HepG2 (cell line): ENCODE data around the gene STXBP2. TPM values are rescaled to one million over a fixed set of nuclear protein-coding genes. Genes with fewer than 3 reads are reported as not detected.

Source experiments
- ARID3A ChIP-seq: IDR thresholded peaks from 2 replicates; pipeline ENCODE4 v1.6.1; 2012; ENCODE audit warnings: low read depth, low read length, improper control_type of control experiment
- CREM ChIP-seq, 2 experiments: sonication (generic) in 1 of 2; formaldehyde crosslinking in 1 of 2; IDR thresholded peaks; 2 replicates each; pipeline versions ENCODE4 v1.4.0 to v1.6.1; 2016 to 2020; ENCODE audit warnings: antibody characterized with exemption in 1 of 2, mild to moderate bottlenecking in 1 of 2, missing genetic modification reagents in 1 of 2
- GATAD2A ChIP-seq: IDR thresholded peaks from 2 replicates; pipeline ENCODE4 v1.6.1; 2016
- HMG20B ChIP-seq: conservative IDR thresholded peaks from 2 replicates; pipeline ENCODE4 v1.6.1; 2016; ENCODE audit warnings: missing genetic modification reagents, missing compliant biosample characterization
- HOXA5 ChIP-seq: sonication (generic); formaldehyde crosslinking; IDR thresholded peaks from 2 replicates; pipeline ENCODE4 v1.4.0; 2020; ENCODE audit warnings: missing genetic modification reagents
- KDM4B ChIP-seq: sonication (generic); formaldehyde crosslinking; IDR thresholded peaks from 2 replicates; pipeline ENCODE4 v1.4.0; 2020; ENCODE audit warnings: missing genetic modification reagents
- MEIS1 ChIP-seq: sonication (generic); formaldehyde crosslinking; IDR thresholded peaks from 2 replicates; pipeline ENCODE4 v1.9.0; 2021; ENCODE audit warnings: mild to moderate bottlenecking, missing genetic modification reagents, moderate library complexity, borderline replicate concordance
- MLLT10 ChIP-seq: sonication (generic); formaldehyde crosslinking; IDR thresholded peaks from 2 replicates; pipeline ENCODE4 v1.4.0; 2020; ENCODE audit warnings: missing genetic modification reagents
- MXD3 ChIP-seq: IDR thresholded peaks from 2 replicates; pipeline ENCODE4 v1.6.1; 2016; ENCODE audit warnings: mild to moderate bottlenecking, missing biosample characterization, missing genetic modification reagents
- MYC ChIP-seq: sonication (generic); formaldehyde crosslinking; IDR thresholded peaks from 2 replicates; pipeline ENCODE4 v1.9.0; 2021; ENCODE audit warnings: missing genetic modification reagents, borderline replicate concordance
- NFATC3 ChIP-seq: sonication (generic); formaldehyde crosslinking; IDR thresholded peaks from 2 replicates; pipeline ENCODE4 v1.5.1; 2020; ENCODE audit warnings: mild to moderate bottlenecking, missing genetic modification reagents
- NFYC ChIP-seq: IDR thresholded peaks from 2 replicates; pipeline ENCODE4 v1.6.1; 2016; ENCODE audit warnings: missing genetic modification reagents, missing compliant biosample characterization
- NRL ChIP-seq: sonication (generic); formaldehyde crosslinking; IDR thresholded peaks from 2 replicates; pipeline ENCODE4 v1.5.0; 2020; ENCODE audit warnings: missing genetic modification reagents, mild to moderate bottlenecking, moderate library complexity, borderline replicate concordance
- RBM22 ChIP-seq: fragments of 200-400 bp; formaldehyde crosslinking; optimal IDR thresholded peaks from 2 replicates; pipeline ENCODE3; 2017; ENCODE audit warnings: mild to moderate bottlenecking, low read length, moderate library complexity
- RORA ChIP-seq: sonication (generic); formaldehyde crosslinking; IDR thresholded peaks from 2 replicates; pipeline ENCODE4 v1.5.0; 2020; ENCODE audit warnings: mild to moderate bottlenecking, missing genetic modification reagents, moderate library complexity
- TAF1 ChIP-seq: sonication (generic); formaldehyde crosslinking; IDR thresholded peaks from 2 replicates; pipeline ENCODE4 v1.4.0; 2020; ENCODE audit warnings: missing genetic modification reagents
- polyA plus RNA-seq, 8 experiments: library from polyadenylated mRNA; depleted of rRNA in 3 of 8; stranded (reverse) in 7 of 8; unstranded in 1 of 8; fragments of >200 nt; fragmentation: Illumina TruSeq in 4 of 8; extraction: Trizol in 4 of 8; gene quantifications; 2 replicates each; pipeline versions ENCODE4 v1.2.1 to v1.2.3, GENCODE V29; 2011 to 2016; ENCODE audit warnings: low read depth in 4 of 8, missing spikeins in 1 of 8, mixed read lengths in 1 of 8; ENCODE audit not compliant: insufficient read depth in 1 of 8
- total RNA-seq, 5 experiments: library from RNA; depleted of rRNA; stranded (reverse); fragments of >200 nt; fragmentation: Illumina TruSeq; extraction: Trizol; gene quantifications; 2 replicates each; pipeline ENCODE4 v1.2.3, GENCODE V29; 2016; ENCODE audit warnings: low read depth in 1 of 5
- TF ChIP-seq, protein P1 (sequence below): IDR thresholded peaks from 2 replicates; pipeline ENCODE4 v1.6.1; 2016; ENCODE audit warnings: missing biosample characterization, missing genetic modification reagents, low read depth
- TF ChIP-seq, protein P2 (sequence below): sonication (generic); formaldehyde crosslinking; IDR thresholded peaks from 2 replicates; pipeline ENCODE4 v1.5.0; 2020; ENCODE audit warnings: mild to moderate bottlenecking, missing genetic modification reagents, borderline replicate concordance
- TF ChIP-seq, protein P3 (sequence below): sonication (generic); formaldehyde crosslinking; IDR thresholded peaks from 2 replicates; pipeline ENCODE4 v1.4.0; 2020; ENCODE audit warnings: missing genetic modification reagents, borderline replicate concordance

Gene STXBP2
- total and polyA plus RNA-seq, 2 of the 13 experiments (the other 11 are each of a cell fraction or from before 2014, with no cell fraction given) = 22.8 to 40.1 TPM

DNA sequence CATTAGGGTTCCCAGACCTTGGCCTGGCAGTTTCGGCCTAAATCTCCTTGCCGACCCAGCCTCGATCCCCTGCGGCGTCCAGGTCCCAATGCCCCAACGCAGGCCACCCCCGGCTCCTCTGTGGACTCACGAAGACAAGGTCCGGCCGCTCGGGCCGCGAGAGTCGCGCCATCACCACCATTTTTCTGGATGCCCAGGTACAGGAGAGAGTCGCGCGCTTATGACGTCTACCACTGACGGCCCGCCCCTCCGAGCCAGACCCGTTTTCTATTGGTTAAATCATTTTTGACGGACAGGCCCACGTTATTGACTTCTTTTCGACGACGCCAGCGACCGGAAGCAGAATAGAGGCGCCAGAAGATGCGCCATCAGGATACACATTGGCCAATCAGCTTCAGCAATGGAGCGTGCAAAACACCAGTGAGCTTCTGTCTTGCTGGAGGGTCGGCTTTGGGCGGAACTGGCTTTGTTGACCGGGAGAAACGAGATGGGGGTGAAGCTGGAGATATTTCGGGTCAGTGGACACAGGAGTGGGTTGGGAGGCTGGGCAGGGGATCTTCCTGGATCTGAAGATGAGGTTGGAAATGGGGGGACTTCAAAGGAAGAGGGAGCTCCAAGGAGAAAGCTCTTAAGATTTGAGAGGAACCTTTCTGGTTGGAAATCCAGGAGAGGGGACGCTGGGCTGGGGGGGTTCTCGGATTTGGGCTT is 7.4 kb upstream of the STXBP2 start, which contains the start of the genes PET100 and XAB2 (continued):
- TF ChIP-seq RBM22 = no peak
- TF ChIP-seq MEIS1 (CRISPR knock-in tag) = no peak
- TF ChIP-seq NRL = no peak
- TF ChIP-seq, protein P1, sequence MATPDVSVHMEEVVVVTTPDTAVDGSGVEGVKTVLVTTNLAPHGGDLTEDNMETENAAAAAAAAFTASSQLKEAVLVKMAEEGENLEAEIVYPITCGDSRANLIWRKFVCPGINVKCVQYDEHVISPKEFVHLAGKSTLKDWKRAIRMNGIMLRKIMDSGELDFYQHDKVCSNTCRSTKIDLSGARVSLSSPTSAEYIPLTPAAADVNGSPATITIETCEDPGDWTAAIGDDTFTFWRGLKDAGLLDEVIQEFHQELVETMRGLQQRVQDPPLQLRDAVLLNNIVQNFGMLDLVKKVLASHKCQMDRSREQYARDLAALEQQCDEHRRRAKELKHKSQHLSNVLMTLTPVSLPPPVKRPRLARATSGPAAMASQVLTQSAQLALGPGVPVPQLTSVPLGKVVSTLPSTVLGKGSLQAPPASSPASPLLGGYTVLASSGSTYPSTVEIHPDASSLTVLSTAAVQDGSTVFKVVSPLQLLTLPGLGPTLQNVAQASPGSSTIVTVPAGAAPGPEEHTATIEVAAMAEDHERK (CRISPR knock-in tag) = peak; percentile 49; the same call in 1 of the 2 replicates
- TF ChIP-seq, protein P2, sequence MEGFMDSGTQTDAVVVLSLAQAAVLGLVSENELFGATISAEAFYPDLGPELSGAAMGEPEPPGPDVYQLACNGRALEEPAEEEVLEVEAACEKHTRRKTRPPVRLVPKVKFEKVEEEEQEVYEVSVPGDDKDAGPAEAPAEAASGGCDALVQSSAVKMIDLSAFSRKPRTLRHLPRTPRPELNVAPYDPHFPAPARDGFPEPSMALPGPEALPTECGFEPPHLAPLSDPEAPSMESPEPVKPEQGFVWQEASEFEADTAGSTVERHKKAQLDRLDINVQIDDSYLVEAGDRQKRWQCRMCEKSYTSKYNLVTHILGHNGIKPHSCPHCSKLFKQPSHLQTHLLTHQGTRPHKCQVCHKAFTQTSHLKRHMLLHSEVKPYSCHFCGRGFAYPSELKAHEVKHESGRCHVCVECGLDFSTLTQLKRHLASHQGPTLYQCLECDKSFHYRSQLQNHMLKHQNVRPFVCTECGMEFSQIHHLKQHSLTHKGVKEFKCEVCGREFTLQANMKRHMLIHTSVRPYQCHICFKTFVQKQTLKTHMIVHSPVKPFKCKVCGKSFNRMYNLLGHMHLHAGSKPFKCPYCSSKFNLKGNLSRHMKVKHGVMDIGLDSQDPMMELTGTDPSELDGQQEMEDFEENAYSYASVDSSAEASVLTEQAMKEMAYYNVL (CRISPR knock-in tag) = no peak
- TF ChIP-seq KDM4B (CRISPR knock-in tag) = no peak
- TF ChIP-seq MLLT10 (CRISPR knock-in tag) = no peak
- TF ChIP-seq, protein P3, sequence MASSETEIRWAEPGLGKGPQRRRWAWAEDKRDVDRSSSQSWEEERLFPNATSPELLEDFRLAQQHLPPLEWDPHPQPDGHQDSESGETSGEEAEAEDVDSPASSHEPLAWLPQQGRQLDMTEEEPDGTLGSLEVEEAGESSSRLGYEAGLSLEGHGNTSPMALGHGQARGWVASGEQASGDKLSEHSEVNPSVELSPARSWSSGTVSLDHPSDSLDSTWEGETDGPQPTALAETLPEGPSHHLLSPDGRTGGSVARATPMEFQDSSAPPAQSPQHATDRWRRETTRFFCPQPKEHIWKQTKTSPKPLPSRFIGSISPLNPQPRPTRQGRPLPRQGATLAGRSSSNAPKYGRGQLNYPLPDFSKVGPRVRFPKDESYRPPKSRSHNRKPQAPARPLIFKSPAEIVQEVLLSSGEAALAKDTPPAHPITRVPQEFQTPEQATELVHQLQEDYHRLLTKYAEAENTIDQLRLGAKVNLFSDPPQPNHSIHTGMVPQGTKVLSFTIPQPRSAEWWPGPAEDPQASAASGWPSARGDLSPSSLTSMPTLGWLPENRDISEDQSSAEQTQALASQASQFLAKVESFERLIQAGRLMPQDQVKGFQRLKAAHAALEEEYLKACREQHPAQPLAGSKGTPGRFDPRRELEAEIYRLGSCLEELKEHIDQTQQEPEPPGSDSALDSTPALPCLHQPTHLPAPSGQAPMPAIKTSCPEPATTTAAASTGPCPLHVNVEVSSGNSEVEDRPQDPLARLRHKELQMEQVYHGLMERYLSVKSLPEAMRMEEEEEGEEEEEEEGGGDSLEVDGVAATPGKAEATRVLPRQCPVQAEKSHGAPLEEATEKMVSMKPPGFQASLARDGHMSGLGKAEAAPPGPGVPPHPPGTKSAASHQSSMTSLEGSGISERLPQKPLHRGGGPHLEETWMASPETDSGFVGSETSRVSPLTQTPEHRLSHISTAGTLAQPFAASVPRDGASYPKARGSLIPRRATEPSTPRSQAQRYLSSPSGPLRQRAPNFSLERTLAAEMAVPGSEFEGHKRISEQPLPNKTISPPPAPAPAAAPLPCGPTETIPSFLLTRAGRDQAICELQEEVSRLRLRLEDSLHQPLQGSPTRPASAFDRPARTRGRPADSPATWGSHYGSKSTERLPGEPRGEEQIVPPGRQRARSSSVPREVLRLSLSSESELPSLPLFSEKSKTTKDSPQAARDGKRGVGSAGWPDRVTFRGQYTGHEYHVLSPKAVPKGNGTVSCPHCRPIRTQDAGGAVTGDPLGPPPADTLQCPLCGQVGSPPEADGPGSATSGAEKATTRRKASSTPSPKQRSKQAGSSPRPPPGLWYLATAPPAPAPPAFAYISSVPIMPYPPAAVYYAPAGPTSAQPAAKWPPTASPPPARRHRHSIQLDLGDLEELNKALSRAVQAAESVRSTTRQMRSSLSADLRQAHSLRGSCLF = no peak
- TF ChIP-seq MYC (CRISPR knock-in tag) = 0 out of 2 replicates have a peak, but pooled peaks have one; percentile 35
- peak; percentile 30; the same call in 1 of the 2 replicates for TF ChIP-seq MXD3 (CRISPR knock-in tag)
- peak; percentile 99 for TF ChIP-seq NFYC
- TF ChIP-seq HOXA5 (CRISPR knock-in tag) = peak; percentile 36; the same call in 1 of the 2 replicates
- no peak for TF ChIP-seq RORA (CRISPR knock-in tag)
- TF ChIP-seq GATAD2A = peak; percentile 14; the same call in 1 of the 2 replicates
- peak; percentile 47 for TF ChIP-seq TAF1
- TF ChIP-seq ARID3A = no peak
- no peak for TF ChIP-seq NFATC3 (CRISPR knock-in tag)
- TF ChIP-seq HMG20B = no peak
- peak; percentile 99 for TF ChIP-seq CREM (IDR thresholded peaks at IDR 0.05)
- peak; percentile 79 for TF ChIP-seq CREM (CRISPR knock-in tag; IDR thresholded peaks at IDR 0.05)
